ENCODE measurements around the gene VMAC. TPM values are rescaled to one million over a fixed set of nuclear protein-coding genes. Genes with fewer than 3 reads are reported as not detected.

VMAC gene
- total RNA-seq, 1 donor from 2014 or later: 2.5 TPM

DNA sequence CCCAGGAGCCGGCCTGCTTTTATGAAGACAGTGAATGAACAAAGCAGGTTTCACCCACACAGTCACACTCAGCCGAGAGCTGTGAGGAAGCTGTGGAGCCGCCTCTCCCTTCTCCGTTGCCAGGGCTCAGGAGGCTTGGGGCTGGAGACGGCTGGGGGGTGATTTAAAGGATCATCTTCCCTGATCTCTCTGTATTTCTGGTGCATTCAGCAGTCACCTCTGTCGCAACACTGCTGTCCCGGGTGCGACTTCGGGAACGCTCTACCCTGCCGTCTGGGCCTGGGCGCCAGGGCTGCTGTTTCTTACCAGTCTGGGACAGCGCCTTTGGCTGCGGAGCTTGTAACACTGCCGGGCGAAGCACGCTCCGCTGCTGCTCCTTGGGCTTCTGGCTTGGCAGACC is 27.5 kb downstream of the VMAC start:
- DNase-seq: no peak
- Histone ChIP-seq H3K36me3 (peaks cover 75% of the 10 kb centered on the region), H3K4me3 (no peak overlapping the region), H3K27ac (replicated peaks) (no peak overlapping the region), H3K4me1 (peaks cover 53% of the 10 kb centered on the region), H3K9me3 (replicated peaks) (no peaks in the 10 kb centered on the region), H3K27me3 (ENCODE audit: low read depth) (no peaks in the 10 kb centered on the region)
- TF ChIP-seq, protein P1, sequence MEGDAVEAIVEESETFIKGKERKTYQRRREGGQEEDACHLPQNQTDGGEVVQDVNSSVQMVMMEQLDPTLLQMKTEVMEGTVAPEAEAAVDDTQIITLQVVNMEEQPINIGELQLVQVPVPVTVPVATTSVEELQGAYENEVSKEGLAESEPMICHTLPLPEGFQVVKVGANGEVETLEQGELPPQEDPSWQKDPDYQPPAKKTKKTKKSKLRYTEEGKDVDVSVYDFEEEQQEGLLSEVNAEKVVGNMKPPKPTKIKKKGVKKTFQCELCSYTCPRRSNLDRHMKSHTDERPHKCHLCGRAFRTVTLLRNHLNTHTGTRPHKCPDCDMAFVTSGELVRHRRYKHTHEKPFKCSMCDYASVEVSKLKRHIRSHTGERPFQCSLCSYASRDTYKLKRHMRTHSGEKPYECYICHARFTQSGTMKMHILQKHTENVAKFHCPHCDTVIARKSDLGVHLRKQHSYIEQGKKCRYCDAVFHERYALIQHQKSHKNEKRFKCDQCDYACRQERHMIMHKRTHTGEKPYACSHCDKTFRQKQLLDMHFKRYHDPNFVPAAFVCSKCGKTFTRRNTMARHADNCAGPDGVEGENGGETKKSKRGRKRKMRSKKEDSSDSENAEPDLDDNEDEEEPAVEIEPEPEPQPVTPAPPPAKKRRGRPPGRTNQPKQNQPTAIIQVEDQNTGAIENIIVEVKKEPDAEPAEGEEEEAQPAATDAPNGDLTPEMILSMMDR (IDR thresholded peaks at IDR 0.05; ENCODE audit: borderline replicate concordance): no peak
- intact Hi-C loops (cut with micrococcal nuclease): no loop called here

DNA sequence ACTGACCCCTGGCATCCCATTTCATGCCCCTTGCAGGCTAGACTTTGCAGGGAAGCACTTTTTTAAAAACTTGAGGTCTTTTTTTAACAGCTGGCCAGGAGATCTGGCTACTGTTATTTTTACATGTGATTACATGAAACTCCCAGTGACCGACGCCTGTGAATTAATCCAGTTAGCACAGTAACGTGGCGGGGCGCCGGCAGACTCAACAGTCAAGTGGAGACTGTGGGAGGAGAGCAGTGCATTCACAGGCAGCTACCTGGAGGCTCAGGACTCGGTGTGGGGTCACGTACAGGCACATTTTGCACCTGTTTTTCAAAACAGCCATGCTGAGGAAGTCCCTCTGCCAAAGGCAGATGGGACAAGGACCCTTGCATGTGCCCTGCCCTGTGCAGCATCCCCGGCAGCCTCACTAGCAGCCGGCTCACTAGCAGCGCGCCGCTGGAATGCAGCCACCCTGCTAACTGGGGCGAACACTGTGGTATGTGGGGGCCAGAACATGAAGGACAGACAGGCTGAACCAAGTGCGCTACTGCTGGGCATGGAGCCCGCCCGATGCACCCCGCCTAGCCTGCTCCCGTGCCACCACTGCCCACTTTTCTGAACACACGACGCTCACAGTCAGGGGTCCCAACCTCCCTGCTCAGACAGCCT is 28.1 kb downstream of the VMAC start:
- Histone ChIP-seq H3K36me3 (peaks cover 69% of the 10 kb centered on the region), H3K4me1 (peaks cover 47% of the 10 kb centered on the region), H3K27ac (replicated peaks) (no peak overlapping the region), H3K27me3 (ENCODE audit: low read depth) (no peaks in the 10 kb centered on the region), H3K4me3 (no peak overlapping the region), H3K9me3 (replicated peaks) (no peaks in the 10 kb centered on the region)
- no peak for DNase-seq
- intact Hi-C loops (cut with micrococcal nuclease): no loop called here
- TF ChIP-seq, protein P1 (IDR thresholded peaks at IDR 0.05; ENCODE audit: borderline replicate concordance): no peak

DNA sequence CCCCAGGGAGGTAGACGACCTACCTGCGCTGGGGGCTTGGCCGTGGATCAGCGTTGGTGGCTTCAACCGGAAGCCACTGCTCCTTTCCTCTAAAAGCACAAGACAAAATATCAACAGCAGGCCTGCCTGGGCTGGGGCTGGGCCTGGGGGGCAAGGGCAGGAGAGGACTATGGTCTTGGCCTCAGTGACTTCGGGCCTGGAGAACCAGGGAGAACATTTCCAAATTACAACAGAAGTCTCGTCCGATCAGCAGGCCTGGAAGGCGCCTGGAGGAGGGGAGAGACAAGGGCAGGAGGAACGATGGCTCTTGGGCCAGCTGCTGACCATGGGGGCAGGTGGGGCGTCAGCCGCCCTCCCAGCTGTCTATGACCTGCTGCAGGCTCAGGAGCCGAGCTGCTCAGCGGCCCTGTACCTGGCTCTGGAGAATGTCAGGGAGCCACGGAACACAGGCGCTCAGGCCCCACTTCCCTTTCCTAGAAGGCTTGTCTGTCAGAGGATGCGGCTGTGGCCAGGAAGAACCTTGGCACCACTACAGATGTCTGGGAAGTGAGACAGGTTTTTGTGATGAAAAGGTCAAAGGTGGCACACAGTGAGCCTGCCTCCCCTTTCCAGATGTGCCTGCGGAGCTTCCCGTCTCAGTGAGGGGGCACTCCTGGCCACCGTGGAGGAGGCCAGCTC is 28.9 kb downstream of the VMAC start:
- Histone ChIP-seq H3K27me3 (ENCODE audit: low read depth) (no peaks in the 10 kb centered on the region), H3K9me3 (replicated peaks) (no peaks in the 10 kb centered on the region), H3K27ac (replicated peaks) (no peak overlapping the region), H3K4me1 (peaks cover 41% of the 10 kb centered on the region), H3K4me3 (no peak overlapping the region), H3K36me3 (peaks cover 61% of the 10 kb centered on the region)
- TF ChIP-seq, protein P1 (IDR thresholded peaks at IDR 0.05; ENCODE audit: borderline replicate concordance): no peak
- DNase-seq: no peak
- intact Hi-C loops (cut with micrococcal nuclease): no loop called here

DNA sequence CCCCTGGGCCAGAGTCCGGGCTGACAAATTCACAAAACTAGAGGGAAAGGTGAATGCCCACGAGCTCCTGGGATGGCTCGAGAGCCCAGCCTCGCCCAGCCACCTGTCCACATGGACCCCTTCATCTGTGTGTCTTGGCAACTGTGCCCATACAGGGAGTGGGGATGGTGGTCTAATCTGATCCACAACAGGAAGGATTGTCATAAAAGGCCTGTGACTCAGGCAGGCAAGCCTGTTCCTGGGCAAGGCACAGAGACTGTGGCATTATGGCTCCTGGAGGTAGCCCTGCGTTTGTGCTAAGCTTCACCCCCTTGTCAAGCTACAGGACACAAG is 29.4 kb downstream of the VMAC start:
- Histone ChIP-seq H3K4me3 (no peak overlapping the region), H3K27ac (replicated peaks) (no peak overlapping the region), H3K4me1 (peaks cover 41% of the 10 kb centered on the region), H3K27me3 (ENCODE audit: low read depth) (no peaks in the 10 kb centered on the region), H3K9me3 (replicated peaks) (no peaks in the 10 kb centered on the region), H3K36me3 (peaks cover 56% of the 10 kb centered on the region)
- intact Hi-C loops (cut with micrococcal nuclease): no loop called here
- TF ChIP-seq, protein P1 (IDR thresholded peaks at IDR 0.05; ENCODE audit: borderline replicate concordance): no peak
- DNase-seq: no peak

DNA sequence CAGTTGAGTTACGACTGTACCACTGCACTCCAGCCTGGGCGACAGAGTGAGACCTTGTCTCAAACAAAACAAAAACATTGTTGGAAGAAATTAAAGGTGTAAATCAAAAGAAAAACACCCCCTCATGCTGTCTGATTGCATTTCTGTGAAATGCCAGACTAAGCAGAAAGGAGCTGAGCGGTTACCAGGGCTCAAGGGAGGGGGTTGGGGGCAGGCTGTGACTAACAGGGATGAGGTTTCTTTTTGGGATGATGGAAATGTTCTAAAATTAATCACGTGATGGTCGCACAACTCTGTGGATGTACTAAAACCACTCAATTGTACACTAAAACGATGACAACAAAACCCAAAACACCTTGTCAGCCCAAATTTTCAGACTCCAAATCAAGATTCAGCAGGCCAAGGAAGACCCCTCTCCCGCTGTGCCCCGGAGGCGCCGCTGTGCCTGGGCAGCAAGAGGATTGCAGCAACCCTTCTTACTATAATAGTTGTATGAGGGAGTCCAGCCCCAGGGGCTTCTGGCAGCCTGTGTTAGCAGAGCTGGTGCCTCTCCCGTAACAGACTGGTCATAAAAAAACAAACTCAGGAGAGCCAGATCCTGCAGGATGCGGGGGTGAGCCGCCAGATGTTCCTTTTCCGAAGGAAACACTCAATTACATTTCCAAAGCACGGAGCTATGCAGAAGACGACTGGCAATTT is 30.3 kb downstream of the VMAC start:
- H3K27ac ChIP-seq (replicated peaks): peak overlapping the region; percentile 60
- DNase-seq: peak; percentile 40
- peaks cover 55% of the 10 kb centered on the region for H3K36me3 ChIP-seq
- intact Hi-C loops (cut with micrococcal nuclease): no loop called here
- TF ChIP-seq, protein P1 (IDR thresholded peaks at IDR 0.05; ENCODE audit: borderline replicate concordance): no peak
- H3K27me3 ChIP-seq (ENCODE audit: low read depth): no peaks in the 10 kb centered on the region
- H3K9me3 ChIP-seq (replicated peaks): no peaks in the 10 kb centered on the region
- H3K4me1 ChIP-seq: peaks cover 41% of the 10 kb centered on the region
- H3K4me3 ChIP-seq: peak overlapping the region; percentile 3

Data from left ventricle myocardium inferior (tissue), 1 donor.